LoVo (cell line): ENCODE data around the gene C14orf132.
"Not testable (repeated sequence)": the region's sequence is repeated elsewhere in the genome, so short reads cannot be mapped to it uniquely, and the experiment has no call there.

ENCODE experiments used
- DNase-seq: peaks from one replicate; pipeline ENCODE4 v3.0.0-alpha.2; 2016; ENCODE audit warnings: low spot score

Gene C14orf132

DNA sequence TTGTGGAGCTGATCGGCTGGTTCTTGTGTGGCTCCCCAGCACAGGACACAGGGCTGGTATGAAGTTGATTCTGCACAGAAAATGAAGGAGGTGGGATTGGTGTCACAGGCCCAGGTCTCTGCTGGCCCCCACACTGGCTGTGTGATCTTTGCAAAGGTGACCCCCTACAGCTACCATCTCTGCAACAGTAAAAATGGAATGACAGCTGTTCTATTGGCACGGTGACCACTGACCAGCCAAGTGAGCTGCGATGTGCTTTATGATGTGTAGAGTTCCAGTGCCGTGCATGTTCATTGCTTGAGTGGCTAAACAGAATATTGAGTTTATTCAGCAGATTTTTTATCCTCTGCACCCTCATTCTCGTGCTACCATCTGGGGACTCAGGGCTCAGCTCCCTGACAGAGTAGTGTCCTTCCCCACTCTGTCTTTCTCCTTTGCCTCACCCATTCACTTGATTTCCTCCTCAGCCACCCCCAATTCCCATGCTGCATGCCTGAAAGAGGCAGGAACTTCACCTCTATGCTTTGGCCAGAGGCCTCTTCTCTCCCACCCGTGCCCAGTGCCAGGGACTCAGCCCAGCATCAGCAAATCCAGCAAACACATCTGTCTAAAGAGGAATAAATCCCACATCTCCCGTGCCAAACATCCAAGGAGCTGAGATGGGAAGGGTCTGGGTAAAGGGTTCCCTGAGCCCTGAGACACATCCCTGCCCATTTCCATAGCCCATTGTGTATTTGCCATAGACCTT, 21.2 kb downstream of the C14orf132 start:
- no peak for DNase-seq

- DNase-seq: no peak
Measured at GRCh38 chr14:96062010-96062409, 22.8 kb downstream of the C14orf132 start.

DNA sequence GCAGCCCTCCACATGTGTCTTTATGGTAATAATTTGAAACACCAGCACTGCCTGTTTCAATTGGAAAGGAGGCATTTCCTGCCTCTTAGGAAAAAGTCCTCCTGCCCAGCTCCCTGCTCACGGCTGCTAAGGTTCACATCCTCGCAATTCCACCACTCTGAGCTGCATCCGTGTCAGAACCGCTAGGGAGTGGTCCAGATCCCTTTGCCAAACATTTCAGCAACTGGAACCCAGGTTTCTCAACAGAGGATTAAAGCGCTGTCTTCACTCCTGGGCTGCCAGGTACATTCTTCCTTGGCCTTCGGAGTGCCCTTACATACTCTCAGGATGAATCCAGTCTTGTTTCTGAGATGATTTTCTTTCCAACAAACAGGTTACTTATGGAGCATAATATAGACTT, 23.3 kb downstream of the C14orf132 start:
- DNase-seq: no peak

DNA sequence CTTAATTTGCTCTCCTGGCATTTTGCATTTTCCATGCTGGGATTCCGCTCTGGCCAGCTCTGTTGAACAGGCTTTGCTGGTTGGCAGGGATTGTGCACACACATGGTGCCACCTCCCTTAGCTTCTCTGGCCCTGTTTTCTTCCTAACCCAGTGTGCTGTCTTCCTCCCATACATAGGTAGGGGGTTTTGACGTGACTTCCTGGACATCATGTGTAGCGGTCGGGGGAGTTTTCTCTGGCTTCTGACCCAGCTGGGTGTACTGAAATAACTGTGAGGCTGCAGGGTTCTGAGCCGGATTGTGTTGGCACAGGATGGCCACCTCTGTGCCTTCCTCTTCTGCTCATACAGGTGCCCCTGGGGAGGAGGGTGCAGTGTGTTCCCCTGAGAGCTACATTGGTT, 25.7 kb downstream of the C14orf132 start:
- no peak for DNase-seq

DNA sequence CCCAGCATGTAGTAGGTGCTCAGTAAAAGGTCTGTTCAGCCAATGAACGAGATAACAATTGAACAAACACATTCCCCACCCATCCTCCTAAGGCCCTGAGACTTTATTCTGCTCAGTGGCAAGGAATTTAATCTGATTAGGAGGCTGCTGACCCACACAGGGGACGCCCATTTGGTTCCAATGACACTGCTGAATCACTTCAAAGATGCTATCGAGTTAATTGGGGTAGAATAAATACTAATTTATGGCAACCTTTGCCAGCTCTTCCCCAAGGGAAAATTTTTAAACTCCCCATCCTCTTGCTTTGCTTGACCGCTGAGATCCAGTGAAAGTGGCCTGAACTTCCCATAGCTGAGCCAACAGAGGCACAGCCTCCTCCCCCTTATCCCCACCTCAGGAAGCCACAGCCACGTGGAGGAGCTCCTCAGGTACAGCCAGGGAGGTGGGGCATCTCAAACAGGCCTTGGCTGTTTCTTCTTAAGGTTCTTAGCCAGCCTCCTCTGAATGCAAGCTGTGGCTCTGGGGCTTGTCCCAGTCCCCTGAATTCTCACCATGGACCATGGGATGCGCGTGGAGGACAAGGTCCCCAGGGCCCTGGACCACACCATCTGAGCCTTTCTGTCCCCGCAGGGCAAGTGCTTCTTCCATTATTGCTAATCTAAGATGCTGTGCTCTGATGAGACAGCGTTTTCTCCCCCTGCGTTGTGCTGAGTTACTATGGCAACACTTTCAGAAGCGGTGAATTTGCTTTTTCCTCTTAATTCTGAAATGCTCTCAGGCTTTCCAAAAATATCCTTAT, 26.7 kb downstream of the C14orf132 start:
- DNase-seq: no peak

DNA sequence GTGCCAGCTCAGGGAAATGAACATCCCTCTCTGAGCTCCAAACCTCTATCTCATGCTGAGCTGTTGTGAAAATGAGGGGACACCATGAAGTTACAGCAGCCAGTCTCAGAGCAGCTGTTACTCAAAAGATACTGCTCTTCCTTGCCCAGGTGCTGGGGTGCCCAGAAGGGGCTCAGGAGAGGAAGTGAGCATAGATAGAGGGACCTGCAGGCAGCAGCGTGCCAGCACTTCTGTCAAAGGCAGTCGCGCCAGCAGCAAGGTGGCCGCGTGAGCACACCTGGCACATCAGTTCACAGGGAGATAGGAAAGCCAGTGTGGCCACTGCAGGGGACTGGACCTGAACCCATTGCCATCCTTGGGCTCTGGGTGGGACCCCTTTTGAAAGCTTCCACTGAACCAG, 27.8 kb downstream of the C14orf132 start:
- DNase-seq: no peak

GRCh38 chr14:96067985-96068930, 29.1 kb downstream of the C14orf132 start:
- DNase-seq: no peak

DNA sequence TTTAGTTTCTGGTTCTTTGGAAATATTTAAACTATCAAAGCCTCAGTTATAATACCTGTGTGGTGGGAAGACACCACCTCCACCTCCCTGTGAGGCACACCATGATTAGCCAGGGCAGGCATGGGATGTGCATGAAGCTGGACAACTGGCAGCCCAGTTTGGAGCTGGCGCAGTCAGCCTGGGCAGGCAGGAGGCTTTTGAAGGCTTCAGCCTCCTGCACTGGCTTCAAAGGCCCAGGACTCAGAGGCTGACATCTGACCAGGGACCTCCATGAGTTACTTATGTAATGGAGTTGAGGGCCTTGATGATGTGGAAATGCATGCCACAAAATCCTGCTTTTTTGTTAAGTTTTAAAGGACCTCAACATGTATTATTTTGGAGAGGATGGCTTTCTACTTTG, 30.3 kb downstream of the C14orf132 start:
- DNase-seq: no peak

- no peak for DNase-seq
Measured at GRCh38 chr14:96071561-96071960, 32.4 kb downstream of the C14orf132 start.

DNA sequence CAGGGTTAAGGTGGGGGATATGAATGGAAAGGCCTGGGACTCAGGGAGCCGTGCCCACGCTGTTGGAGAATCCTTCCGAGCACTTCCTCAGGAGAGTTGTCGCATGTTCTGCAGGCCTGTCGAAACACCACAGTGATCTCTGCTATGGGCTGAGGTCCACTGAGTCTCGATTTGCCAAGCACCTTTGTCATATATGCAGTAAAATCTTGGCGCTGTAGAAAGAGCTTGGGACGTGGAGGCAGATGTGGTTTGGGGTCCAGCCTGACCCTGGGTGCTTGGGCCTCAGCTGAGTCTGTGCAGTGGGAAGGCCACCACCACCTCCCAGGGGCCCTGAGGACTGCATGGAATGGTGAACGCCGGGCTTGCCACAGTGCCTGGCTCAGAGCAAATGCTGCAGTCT, 32.9 kb downstream of the C14orf132 start:
- no peak for DNase-seq

GRCh38 chr14:96072746-96073145, 33.6 kb downstream of the C14orf132 start:
- DNase-seq: no peak

GRCh38 chr14:96073260-96074039, 34.3 kb downstream of the C14orf132 start:
- DNase-seq: not testable (repeated sequence)

DNA sequence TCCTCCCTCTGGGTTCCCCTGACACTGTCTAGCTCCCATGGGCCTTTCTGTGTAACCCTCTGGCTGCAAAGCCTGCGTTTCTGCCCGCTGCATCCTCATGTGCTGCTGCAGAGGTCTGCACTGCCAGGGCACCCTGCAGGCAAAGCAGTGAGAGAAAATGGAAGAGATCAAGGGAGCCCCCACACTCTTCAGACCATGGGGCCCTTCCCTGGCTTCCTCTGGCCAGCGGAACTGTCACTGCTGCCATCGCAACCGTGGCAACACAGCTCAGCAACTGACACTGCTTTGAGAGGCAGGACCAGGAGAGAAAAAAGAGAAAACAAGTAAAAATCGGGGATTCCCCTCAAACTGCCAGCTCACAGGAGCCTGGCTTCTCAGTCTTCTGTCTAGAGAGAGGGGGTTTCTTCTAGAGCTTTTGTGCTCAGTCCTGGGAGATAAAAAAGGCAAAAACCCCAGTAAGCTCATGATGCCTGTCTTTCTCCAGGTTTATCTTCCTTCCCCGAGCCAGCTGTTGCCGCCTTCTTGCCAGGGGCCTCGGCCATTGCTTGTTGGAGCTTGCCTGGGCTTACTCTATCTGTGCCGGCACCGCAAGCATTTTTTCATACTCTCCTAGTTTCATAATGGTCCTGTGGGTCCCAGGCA, 38.9 kb downstream of the C14orf132 start:
- DNase-seq: no peak

DNA sequence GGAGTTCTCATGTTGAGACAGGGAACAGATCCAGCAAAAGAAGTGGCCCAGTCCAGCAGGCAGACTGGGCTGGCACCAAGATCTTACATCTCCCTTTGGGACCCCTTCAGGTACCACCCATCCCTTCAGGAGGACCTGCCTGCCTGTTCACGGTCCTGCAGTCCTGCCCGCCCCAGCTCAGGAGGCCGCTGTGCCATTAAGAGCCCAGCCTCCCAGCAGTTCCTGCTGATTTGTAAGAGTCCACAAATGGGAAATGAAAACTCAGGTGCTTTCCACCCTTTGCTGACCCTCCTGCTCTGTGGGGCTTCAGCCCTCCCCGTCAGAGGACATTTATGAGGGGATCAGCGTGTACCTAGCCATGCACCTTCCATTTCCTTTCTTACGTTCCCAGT, 39.5 kb downstream of the C14orf132 start:
- no peak for DNase-seq

DNA sequence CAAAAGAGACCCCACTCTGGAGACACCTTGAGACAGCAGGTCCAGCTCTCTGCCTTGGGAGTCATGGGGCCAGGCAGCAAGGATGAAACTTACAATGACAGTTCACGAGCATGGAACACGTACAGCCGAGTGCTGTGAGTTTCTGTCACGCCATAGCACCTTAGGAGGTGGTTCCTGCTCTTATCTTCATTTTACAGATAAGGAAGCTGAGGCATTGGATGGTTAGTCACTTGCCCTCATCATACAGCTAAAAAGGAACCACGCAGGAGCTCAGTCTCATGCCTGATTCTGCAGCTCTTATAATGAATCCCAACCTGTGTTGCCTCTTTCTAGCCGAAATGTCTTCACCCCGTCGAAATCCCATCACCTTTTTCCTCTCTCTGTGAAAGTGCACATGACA, 39.9 kb downstream of the C14orf132 start:
- DNase-seq: no peak

GRCh38 chr14:96080571-96080970, 41.4 kb downstream of the C14orf132 start:
- DNase-seq: no peak

DNA sequence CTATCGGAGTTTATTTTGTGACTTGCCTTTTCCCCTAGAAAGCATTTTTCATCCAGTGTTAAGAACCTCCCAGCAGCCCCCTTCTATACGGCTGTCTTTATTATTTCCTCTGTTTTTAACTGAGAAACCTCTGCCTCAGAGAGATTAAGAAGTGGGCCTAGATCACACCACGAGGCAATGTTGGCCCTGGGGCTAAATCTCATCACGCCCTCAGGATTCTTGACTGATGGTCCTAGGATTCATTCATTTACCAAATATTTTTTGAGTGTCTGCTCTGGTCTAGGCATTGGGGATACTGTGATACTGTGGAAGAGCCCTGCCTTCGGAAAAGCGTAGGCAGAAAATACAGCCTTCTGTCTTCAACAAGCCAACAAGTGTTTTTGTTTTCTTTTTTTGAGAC, 42.1 kb downstream of the C14orf132 start:
- no peak for DNase-seq

DNA sequence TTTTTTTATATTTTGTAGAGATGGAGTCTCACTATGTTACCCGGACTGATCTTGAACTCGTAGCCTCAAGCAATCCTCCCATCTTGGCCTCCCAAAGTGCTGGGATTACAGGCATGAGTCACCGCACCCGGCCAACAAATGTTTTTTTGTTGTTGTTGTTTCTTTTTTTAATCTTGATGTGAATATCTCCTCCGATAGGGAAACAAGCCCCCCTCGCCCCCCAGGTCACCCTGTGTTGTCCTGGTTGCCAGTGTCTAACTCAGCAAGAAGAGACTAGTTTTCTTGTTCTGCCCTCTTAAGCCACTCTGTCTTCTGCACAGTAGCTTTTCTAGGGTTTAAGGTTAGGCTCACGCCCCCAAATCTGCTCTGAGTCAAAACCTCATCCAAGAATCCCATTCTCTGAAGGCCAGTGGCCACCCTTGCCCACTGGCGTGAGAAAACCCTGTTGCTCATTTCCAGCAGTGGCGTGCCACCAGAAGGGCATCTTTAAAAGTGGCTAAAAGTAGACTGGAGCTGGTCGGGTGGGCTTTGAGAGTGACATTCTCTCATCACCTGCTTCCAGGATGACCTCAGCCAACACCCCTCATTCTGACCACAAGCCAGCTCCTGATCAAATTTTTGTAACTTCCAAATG, 42.7 kb downstream of the C14orf132 start:
- no peak for DNase-seq

GRCh38 chr14:96082420-96083300, 43.5 kb downstream of the C14orf132 start:
- no peak for DNase-seq
